ENCODE results near the gene SPCS3. TPM values are rescaled to one million over a fixed set of nuclear protein-coding genes. Genes with fewer than 3 reads are reported as not detected.

The SPCS3 gene
- total RNA-seq, 4 donors from 2014 or later: 129 to 149 (median 136) TPM

- Histone ChIP-seq H3K27me3 (no peaks in the 10 kb centered on the region), H3K27ac (no peak overlapping the region), H3K36me3 (no peaks in the 10 kb centered on the region), H3K4me1 (no peaks in the 10 kb centered on the region), H3K9me3 (no peaks in the 10 kb centered on the region), H3K4me3 (replicated peaks in 1 of 3) (no peak overlapping the region)
- TF ChIP-seq POLR2A (IDR thresholded peaks at IDR 0.05) (no peak), CTCF (IDR thresholded peaks at IDR 0.05) (no peak)
- intact Hi-C loops (cut with DNase I): no loop called here
- DNase-seq: no peak
- WGBS, 2 donors: 91 to 94% methylated on average over 3 of the region's 3 CpGs
Observed at GRCh38 chr4:176358083-176358469, 38.3 kb downstream of the SPCS3 start.

- Histone ChIP-seq H3K4me1 (no peaks in the 10 kb centered on the region), H3K27me3 (no peaks in the 10 kb centered on the region), H3K27ac (no peak overlapping the region), H3K36me3 (no peaks in the 10 kb centered on the region), H3K4me3 (replicated peaks in 1 of 3) (no peak overlapping the region), H3K9me3 (no peaks in the 10 kb centered on the region)
- intact Hi-C loops (cut with DNase I): no loop called here
- TF ChIP-seq POLR2A (IDR thresholded peaks at IDR 0.05) (no peak), CTCF (IDR thresholded peaks at IDR 0.05) (no peak)
- WGBS, 2 donors: 76 to 79% methylated on average over 2 of the region's 2 CpGs
- DNase-seq: no peak
Observed at GRCh38 chr4:176359590-176359989, 39.8 kb downstream of the SPCS3 start.

GRCh38 chr4:176360446-176360845, 40.7 kb downstream of the SPCS3 start:
- Histone ChIP-seq H3K9me3 (no peaks in the 10 kb centered on the region), H3K4me3 (replicated peaks in 1 of 3) (no peak overlapping the region), H3K27ac (no peak overlapping the region), H3K36me3 (no peaks in the 10 kb centered on the region), H3K27me3 (no peaks in the 10 kb centered on the region), H3K4me1 (no peaks in the 10 kb centered on the region)
- no peak for TF ChIP-seq POLR2A (IDR thresholded peaks at IDR 0.05)
- TF ChIP-seq CTCF (IDR thresholded peaks at IDR 0.05): no peak
- DNase-seq: no peak
- intact Hi-C loops (cut with DNase I): no loop called here

GRCh38 chr4:176363072-176363471, 43.3 kb downstream of the SPCS3 start:
- Histone ChIP-seq H3K36me3 (no peaks in the 10 kb centered on the region), H3K27me3 (no peaks in the 10 kb centered on the region), H3K9me3 (no peaks in the 10 kb centered on the region), H3K27ac (no peak overlapping the region), H3K4me3 (replicated peaks in 1 of 3) (no peak overlapping the region), H3K4me1 (no peaks in the 10 kb centered on the region)
- no peak for DNase-seq
- 78 to 81% methylated on average over 1 of the region's 1 CpG for WGBS, 2 donors
- intact Hi-C loops (cut with DNase I): no loop called here
- no peak for TF ChIP-seq CTCF (IDR thresholded peaks at IDR 0.05)
- no peak for TF ChIP-seq POLR2A (IDR thresholded peaks at IDR 0.05)

GRCh38 chr4:176367771-176368465, 48.2 kb downstream of the SPCS3 start:
- Histone ChIP-seq H3K27me3 (no peaks in the 10 kb centered on the region), H3K4me1 (no peaks in the 10 kb centered on the region), H3K27ac (no peak overlapping the region), H3K4me3 (replicated peaks in 1 of 3) (no peak overlapping the region), H3K36me3 (no peaks in the 10 kb centered on the region), H3K9me3 (no peaks in the 10 kb centered on the region)
- DNase-seq: no peak
- WGBS, 2 donors: 88% methylated on average over 8 of the region's 8 CpGs
- no peak for TF ChIP-seq CTCF (IDR thresholded peaks at IDR 0.05)
- no peak for TF ChIP-seq POLR2A (IDR thresholded peaks at IDR 0.05)
- intact Hi-C loops (cut with DNase I): no loop called here

Data from thyroid gland (tissue), 4 donors.